Ovary (tissue), 9 donors: Measurements from ENCODE around the gene BIK. TPM values are rescaled to one million over a fixed set of nuclear protein-coding genes. Genes with fewer than 3 reads are reported as not detected.
"Not testable (repeated sequence)": the region's sequence is repeated elsewhere in the genome, so short reads cannot be mapped to it uniquely, and the experiment has no call there.

Experiments used
- DNase-seq, 5 donors: peaks; one replicate each; pipeline ENCODE4 v3.0.0-alpha.2; 2019 to 2020
- H3K27ac ChIP-seq, 2 donors: fragments of 200-600 bp; one replicate each; pipeline versions ENCODE4 v1.5.1 to v1.8.0; 2019 to 2022
- H3K27me3 ChIP-seq: fragments of 200-600 bp; one replicate; pipeline ENCODE4 v1.8.0; 2022
- H3K36me3 ChIP-seq: fragments of 200-600 bp; sonication (generic); one replicate; pipeline ENCODE4 v1.5.1; 2019
- H3K4me1 ChIP-seq: one replicate; pipeline ENCODE4 v1.8.1; 2013; ENCODE audit warnings: mild to moderate bottlenecking, moderate library complexity; ENCODE audit not compliant: insufficient read depth
- H3K4me3 ChIP-seq: fragments of 200-600 bp; sonication (generic); one replicate; pipeline ENCODE4 v1.5.1; 2017
- H3K9me3 ChIP-seq, 2 donors: fragments of 200-600 bp in 1 of 2; sonication (generic) in 1 of 2; one replicate each; pipeline versions ENCODE4 v1.5.1 to v1.8.1; 2013 to 2019; ENCODE audit warnings: mild to moderate bottlenecking in 1 of 2, moderate library complexity in 1 of 2
- EP300 ChIP-seq: sonication (generic); formaldehyde crosslinking; IDR thresholded peaks from one replicate; pipeline ENCODE4 v1.6.1; 2017; ENCODE audit warnings: antibody characterized with exemption
- POLR2A ChIP-seq: fragments of 450-650 bp; IDR thresholded peaks from one replicate; pipeline ENCODE4 v1.6.1; 2017; ENCODE audit warnings: antibody characterized with exemption, mild to moderate bottlenecking, moderate library complexity
- WGBS, 3 donors: extraction: QIAGEN DNeasy Blood & Tissue Kit in 1 of 3; methylation state at CpG; one replicate each; pipeline versions ENCODE4 v1.1.5 to v1.1.7; 2013 to 2017; 5-methylcytosine and 5-hydroxymethylcytosine counted together
- intact Hi-C, 4 donors: fragments of 100-400 bp; cut with DNase I; formaldehyde crosslinking; loops; one replicate each; pipeline versions ENCODE4 v1.11.0 to v1.15.1; 2022 to 2023
- polyA plus RNA-seq, 2 donors: library from polyadenylated mRNA; stranded (reverse); fragments of 200-250 nt in 1 of 2; fragments of 350-450 nt in 1 of 2; fragmentation: Illumina TruSeq in 1 of 2; extraction: RNeasy Lipid Tissue Mini Kit (QIAGEN cat#74804) in 1 of 2; gene quantifications; one replicate each; pipeline ENCODE4 v1.2.3, GENCODE V29; 2013 to 2014
- total RNA-seq, 7 donors: library from RNA; depleted of rRNA in 2 of 7; stranded (reverse); fragments of >200 nt in 2 of 7; fragmentation: NEBNext Ultra II Directional in 3 of 7; extraction: Animal tissue kit (Norgen Biotek cat#: 25700) in 3 of 7; gene quantifications; one replicate each; pipeline versions ENCODE4 v1.1.0 to v1.2.4, GENCODE V29; 2016 to 2023
- TF ChIP-seq, protein P1 (sequence below), 3 donors: fragments of 450-650 bp in 2 of 3; fragments of 200-600 bp in 1 of 3; IDR thresholded peaks; one replicate each; pipeline versions ENCODE4 v1.5.1 to v1.8.0; 2016 to 2022; ENCODE audit warnings: antibody characterized with exemption in 3 of 3, mild to moderate bottlenecking in 1 of 3
- donor health status: DM: no; HTN: no; CAD: no; lungs with moderate emphysema.
- donor health status: DM: no; HTN: no; CAD: no.
- donor health status: Bipolar disorder and iron deficiency.
- donor health status: DM: yes; HTN: yes; CAD: no.
- donor health status: DM: no; HTN: no; CAD: no.
- donor health status: DM: yes; HTN: yes; CAD: no.

Gene BIK
- total and polyA plus RNA-seq, 9 donors, result 0.31 to 15.2 (median 0.48) TPM; not detected in 4

DNA sequence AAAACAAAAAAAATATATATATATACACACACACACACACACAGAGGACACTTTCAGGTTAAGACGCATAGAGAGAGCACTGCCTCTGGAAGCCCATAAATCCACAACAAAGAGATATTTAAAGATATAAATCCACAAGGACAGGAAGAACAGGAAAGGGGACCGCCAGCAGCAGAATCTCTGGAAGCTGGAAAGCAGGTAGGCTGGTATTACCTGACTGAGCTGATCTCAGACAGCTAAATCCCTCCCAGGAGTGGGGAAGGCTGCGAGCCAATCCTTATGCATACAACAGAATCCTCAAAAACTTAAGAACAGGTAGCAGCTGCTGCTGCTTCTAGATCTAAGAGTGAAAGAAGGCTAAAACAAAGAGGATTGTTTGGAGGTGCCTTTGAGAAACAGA, 34.4 kb downstream of the BIK start:
- Histone ChIP-seq H3K4me1 (peaks cover 5% of the 10 kb centered on the region), H3K36me3 (no peaks in the 10 kb centered on the region), H3K9me3 (no peaks in the 10 kb centered on the region), H3K4me3 (no peak overlapping the region), H3K27ac (no peak overlapping the region), H3K27me3 (no peaks in the 10 kb centered on the region)
- WGBS, 3 donors, result 70 to 78% (median 72%) methylated on average over 3 of the region's 3 CpGs
- intact Hi-C loops, result no loop called here
- no peak for DNase-seq
- TF ChIP-seq POLR2A (no peak), EP300 (no peak)
- TF ChIP-seq, protein P1, sequence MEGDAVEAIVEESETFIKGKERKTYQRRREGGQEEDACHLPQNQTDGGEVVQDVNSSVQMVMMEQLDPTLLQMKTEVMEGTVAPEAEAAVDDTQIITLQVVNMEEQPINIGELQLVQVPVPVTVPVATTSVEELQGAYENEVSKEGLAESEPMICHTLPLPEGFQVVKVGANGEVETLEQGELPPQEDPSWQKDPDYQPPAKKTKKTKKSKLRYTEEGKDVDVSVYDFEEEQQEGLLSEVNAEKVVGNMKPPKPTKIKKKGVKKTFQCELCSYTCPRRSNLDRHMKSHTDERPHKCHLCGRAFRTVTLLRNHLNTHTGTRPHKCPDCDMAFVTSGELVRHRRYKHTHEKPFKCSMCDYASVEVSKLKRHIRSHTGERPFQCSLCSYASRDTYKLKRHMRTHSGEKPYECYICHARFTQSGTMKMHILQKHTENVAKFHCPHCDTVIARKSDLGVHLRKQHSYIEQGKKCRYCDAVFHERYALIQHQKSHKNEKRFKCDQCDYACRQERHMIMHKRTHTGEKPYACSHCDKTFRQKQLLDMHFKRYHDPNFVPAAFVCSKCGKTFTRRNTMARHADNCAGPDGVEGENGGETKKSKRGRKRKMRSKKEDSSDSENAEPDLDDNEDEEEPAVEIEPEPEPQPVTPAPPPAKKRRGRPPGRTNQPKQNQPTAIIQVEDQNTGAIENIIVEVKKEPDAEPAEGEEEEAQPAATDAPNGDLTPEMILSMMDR (IDR thresholded peaks at IDR 0.05), result no peak

DNA sequence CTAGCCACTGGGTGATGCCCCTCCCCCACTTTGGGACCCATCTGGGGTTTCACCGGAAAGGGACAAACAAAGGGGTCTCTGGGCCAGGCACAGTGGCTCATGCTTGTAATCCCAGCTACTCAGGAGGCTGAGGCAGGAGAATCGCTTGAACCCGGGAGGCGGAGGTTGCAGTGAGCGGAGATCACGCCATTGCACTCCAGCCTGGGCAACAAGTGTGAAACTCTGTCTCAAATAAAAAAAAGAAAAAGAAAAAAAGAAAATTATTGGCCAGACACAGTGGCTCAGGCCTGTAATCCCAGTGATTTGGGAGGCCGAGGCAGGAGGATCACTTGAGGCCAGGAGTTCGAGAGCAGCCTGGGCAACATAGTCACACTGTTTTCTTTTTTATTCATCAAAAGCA, 34.8 kb downstream of the BIK start:
- H3K4me3 ChIP-seq, H3K27me3 ChIP-seq, intact Hi-C loops, H3K36me3 ChIP-seq, H3K9me3 ChIP-seq, DNase-seq, H3K27ac ChIP-seq, H3K4me1 ChIP-seq: not testable (repeated sequence)
- WGBS, 3 donors, result 88 to 92% (median 89%) methylated on average over 8 of the region's 8 CpGs

DNA sequence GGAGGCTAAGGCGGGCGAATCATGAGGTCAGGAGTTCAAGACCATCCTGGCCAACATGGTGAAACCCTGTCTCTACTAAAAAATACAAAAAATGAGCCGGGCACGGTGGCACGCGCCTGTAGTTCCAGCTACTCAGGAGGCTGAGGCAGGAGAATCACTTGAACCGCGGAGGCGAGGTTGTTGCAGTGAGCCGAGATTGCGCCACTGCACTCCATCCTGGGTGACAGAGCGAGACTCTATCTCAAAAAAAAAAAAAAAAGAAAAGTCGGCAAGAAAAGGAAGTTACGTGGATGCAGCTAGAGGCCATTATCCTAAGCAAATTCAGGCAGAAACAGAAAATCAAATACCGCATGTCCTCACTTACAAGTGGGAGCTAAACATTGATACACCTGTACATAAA, 35.8 kb downstream of the BIK start:
- intact Hi-C loops, DNase-seq, H3K9me3 ChIP-seq, H3K36me3 ChIP-seq, H3K4me3 ChIP-seq, H3K27ac ChIP-seq, H3K4me1 ChIP-seq, H3K27me3 ChIP-seq: not testable (repeated sequence)
- WGBS, 3 donors, result 86 to 89% (median 88%) methylated on average over 15 of the region's 15 CpGs

DNA sequence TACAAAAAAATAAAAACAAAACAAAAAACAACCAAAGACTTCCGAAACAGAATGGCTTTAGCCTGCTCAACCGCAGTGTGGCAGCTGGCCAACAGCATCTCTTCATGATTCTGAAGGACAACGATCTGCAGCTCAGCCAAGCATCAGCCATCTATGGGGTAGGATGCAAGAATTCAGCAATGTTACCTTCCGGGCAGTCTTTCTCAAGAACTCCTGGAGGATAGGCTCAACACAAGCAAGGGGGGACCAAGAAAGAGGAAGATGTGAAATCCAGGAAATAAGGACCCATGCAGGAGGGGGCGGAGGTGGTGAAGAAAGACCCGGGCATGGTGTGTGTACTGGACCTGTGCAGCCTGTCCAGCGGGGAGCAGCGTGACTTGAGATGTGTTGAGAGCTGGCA, 37.3 kb downstream of the BIK start:
- Histone ChIP-seq H3K36me3 (no peaks in the 10 kb centered on the region), H3K4me1 (peaks cover 7% of the 10 kb centered on the region), H3K4me3 (no peak overlapping the region), H3K27ac (no peak overlapping the region), H3K9me3 (no peaks in the 10 kb centered on the region), H3K27me3 (no peaks in the 10 kb centered on the region)
- DNase-seq, result no peak
- intact Hi-C loops, result no loop called here
- 42 to 53% (median 53%) methylated on average over 8 of the region's 8 CpGs for WGBS, 3 donors
- TF ChIP-seq POLR2A, result no peak

DNA sequence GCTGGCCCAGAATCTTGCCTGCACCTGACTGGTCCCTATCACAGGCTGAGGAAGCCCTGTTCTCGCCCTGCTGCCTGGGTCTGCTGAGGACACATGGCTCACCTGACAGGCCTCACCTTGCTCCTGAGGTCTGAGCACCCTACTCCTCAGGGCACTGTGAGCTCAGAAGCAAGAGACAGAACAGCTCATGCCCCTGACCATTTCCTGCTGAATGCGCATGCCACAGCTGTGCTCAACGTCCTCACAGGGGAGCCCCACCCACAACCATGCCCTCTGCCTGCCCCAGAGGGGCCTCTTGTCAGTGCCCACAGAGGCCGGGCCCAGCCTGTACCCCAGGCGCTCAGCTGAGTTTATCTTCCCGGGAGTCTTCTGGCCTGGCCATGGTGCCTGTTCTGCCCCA, 38.0 kb downstream of the BIK start:
- no peak overlapping the region for H3K4me3 ChIP-seq
- 65 to 72% (median 66%) methylated on average over 6 of the region's 6 CpGs for WGBS, 3 donors
- H3K27ac ChIP-seq, result no peak overlapping the region
- H3K27me3 ChIP-seq, result no peaks in the 10 kb centered on the region
- H3K4me1 ChIP-seq, result peaks cover 7% of the 10 kb centered on the region
- no peak for DNase-seq
- no peaks in the 10 kb centered on the region for H3K9me3 ChIP-seq
- intact Hi-C loops, result no loop called here
- TF ChIP-seq, protein P1 (IDR thresholded peaks at IDR 0.05), result no peak
- TF ChIP-seq POLR2A (no peak), EP300 (no peak)
- no peaks in the 10 kb centered on the region for H3K36me3 ChIP-seq

DNA sequence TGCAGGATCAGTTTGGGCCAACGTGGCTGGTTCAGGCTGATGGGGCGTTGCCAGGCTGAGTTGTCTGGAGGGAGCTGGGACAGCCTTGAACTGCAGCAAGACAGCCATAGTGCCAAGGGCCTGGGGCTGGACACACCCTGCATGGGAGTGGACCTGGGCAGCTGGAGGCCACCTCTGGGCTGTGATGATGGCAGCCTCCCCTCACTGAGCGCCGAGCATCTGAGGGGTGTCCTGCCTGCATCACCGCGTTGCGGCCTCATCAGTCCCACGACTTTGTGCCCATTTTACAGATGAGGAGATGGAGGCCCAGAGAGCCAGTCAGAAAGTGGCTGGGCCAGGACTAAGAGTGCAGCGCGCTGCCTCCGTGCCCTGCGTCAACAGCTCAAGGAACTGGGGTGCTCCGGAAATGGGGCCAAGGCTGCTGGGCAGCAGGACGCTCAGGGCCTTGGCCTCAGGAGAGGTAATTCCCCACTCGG, 40.2 kb downstream of the BIK start:
- H3K27ac ChIP-seq, result no peak overlapping the region
- H3K4me3 ChIP-seq, result peak overlapping the region; percentile 69
- intact Hi-C loops, result no loop called here
- no peaks in the 10 kb centered on the region for H3K27me3 ChIP-seq
- TF ChIP-seq POLR2A (no peak), EP300 (no peak)
- TF ChIP-seq, protein P1 (IDR thresholded peaks at IDR 0.05), result no peak
- no peaks in the 10 kb centered on the region for H3K9me3 ChIP-seq
- DNase-seq, result no peak
- no peaks in the 10 kb centered on the region for H3K36me3 ChIP-seq
- H3K4me1 ChIP-seq, result peaks cover 7% of the 10 kb centered on the region
- 56 to 66% (median 62%) methylated on average over 15 of the region's 15 CpGs for WGBS, 3 donors
